HepG2 (cell line): ENCODE results near the gene ACTN1. TPM values are rescaled to one million over a fixed set of nuclear protein-coding genes. Genes with fewer than 3 reads are reported as not detected.

Experiments
- BRD4 ChIP-seq: sonication (generic); formaldehyde crosslinking; IDR thresholded peaks from 2 replicates; pipeline ENCODE4 v1.4.0; 2020; ENCODE audit warnings: missing genetic modification reagents
- CBX5 ChIP-seq: sonication (generic); formaldehyde crosslinking; IDR thresholded peaks from 2 replicates; pipeline ENCODE4 v1.4.0; 2020; ENCODE audit warnings: missing genetic modification reagents, borderline replicate concordance
- JUND ChIP-seq: sonication (generic); formaldehyde crosslinking; IDR thresholded peaks from 2 replicates; pipeline ENCODE4 v1.8.0; 2022; ENCODE audit warnings: mild to moderate bottlenecking, missing genetic modification reagents
- KDM6A ChIP-seq: IDR thresholded peaks from 2 replicates; pipeline ENCODE4 v1.6.1; 2016; ENCODE audit warnings: low read depth
- MIER2 ChIP-seq: IDR thresholded peaks from 2 replicates; pipeline ENCODE4 v1.6.1; 2016; ENCODE audit warnings: missing biosample characterization, missing genetic modification reagents
- NCOA2 ChIP-seq: sonication (generic); formaldehyde crosslinking; IDR thresholded peaks from 2 replicates; pipeline ENCODE4 v1.8.0; 2022; ENCODE audit warnings: inconsistent platforms
- NR2F6 ChIP-seq, 2 experiments: IDR thresholded peaks; 2 replicates each; pipeline ENCODE4 v1.6.1; 2016; ENCODE audit warnings: antibody characterized with exemption in 1 of 2, mild to moderate bottlenecking in 1 of 2
- ONECUT2 ChIP-seq: sonication (generic); formaldehyde crosslinking; IDR thresholded peaks from 2 replicates; pipeline ENCODE4 v1.4.0; 2020; ENCODE audit warnings: missing genetic modification reagents
- PHF8 ChIP-seq: sonication (generic); formaldehyde crosslinking; IDR thresholded peaks from 2 replicates; pipeline ENCODE4 v1.5.0; 2020; ENCODE audit warnings: missing genetic modification reagents
- RARG ChIP-seq: sonication (generic); formaldehyde crosslinking; IDR thresholded peaks from 2 replicates; pipeline ENCODE4 v1.4.0; 2020; ENCODE audit warnings: low read depth, mild to moderate bottlenecking, missing genetic modification reagents
- SIN3A ChIP-seq: IDR thresholded peaks from 2 replicates; pipeline ENCODE4 v1.6.1; 2011; ENCODE audit warnings: low read depth, mild to moderate bottlenecking, control low read depth, low read length, borderline replicate concordance
- YEATS4 ChIP-seq: sonication (generic); formaldehyde crosslinking; IDR thresholded peaks from 2 replicates; pipeline ENCODE4 v1.4.0; 2020; ENCODE audit warnings: missing genetic modification reagents, borderline replicate concordance
- YY1 ChIP-seq: IDR thresholded peaks from 2 replicates; pipeline ENCODE4 v1.6.1; 2011; ENCODE audit warnings: low read length, low read depth, moderate library complexity, mild to moderate bottlenecking; ENCODE audit not compliant: insufficient read depth, insufficient replicate concordance
- ZNF225 ChIP-seq: sonication (generic); formaldehyde crosslinking; IDR thresholded peaks from 2 replicates; pipeline ENCODE4 v1.4.0; 2020; ENCODE audit warnings: mild to moderate bottlenecking, missing genetic modification reagents
- ZNF317 ChIP-seq: sonication (generic); formaldehyde crosslinking; IDR thresholded peaks from 2 replicates; pipeline ENCODE4 v1.5.0; 2020; ENCODE audit warnings: mild to moderate bottlenecking, missing genetic modification reagents
- ZNF451 ChIP-seq: sonication (generic); formaldehyde crosslinking; IDR thresholded peaks from 2 replicates; pipeline ENCODE4 v1.5.0; 2020; ENCODE audit warnings: mild to moderate bottlenecking, missing genetic modification reagents
- ZNF678 ChIP-seq: sonication (generic); formaldehyde crosslinking; IDR thresholded peaks from 2 replicates; pipeline ENCODE4 v1.4.0; 2020; ENCODE audit warnings: mild to moderate bottlenecking, missing genetic modification reagents
- ZNF749 ChIP-seq: sonication (generic); formaldehyde crosslinking; IDR thresholded peaks from 2 replicates; pipeline ENCODE4 v1.8.0; 2022; ENCODE audit warnings: mild to moderate bottlenecking, missing genetic modification reagents, moderate library complexity, borderline replicate concordance
- ZNF766 ChIP-seq: sonication (generic); formaldehyde crosslinking; IDR thresholded peaks from 2 replicates; pipeline ENCODE4 v1.5.0; 2020; ENCODE audit warnings: missing genetic modification reagents, borderline replicate concordance
- ZNF775 ChIP-seq: sonication (generic); formaldehyde crosslinking; IDR thresholded peaks from 2 replicates; pipeline ENCODE4 v1.4.0; 2020; ENCODE audit warnings: missing genetic modification reagents, mild to moderate bottlenecking, moderate library complexity, borderline replicate concordance
- polyA plus RNA-seq, 8 experiments: library from polyadenylated mRNA; depleted of rRNA in 3 of 8; stranded (reverse) in 7 of 8; unstranded in 1 of 8; fragments of >200 nt; fragmentation: Illumina TruSeq in 4 of 8; extraction: Trizol in 4 of 8; gene quantifications; 2 replicates each; pipeline versions ENCODE4 v1.2.1 to v1.2.3, GENCODE V29; 2011 to 2016; ENCODE audit warnings: low read depth in 4 of 8, missing spikeins in 1 of 8, mixed read lengths in 1 of 8; ENCODE audit not compliant: insufficient read depth in 1 of 8
- total RNA-seq, 5 experiments: library from RNA; depleted of rRNA; stranded (reverse); fragments of >200 nt; fragmentation: Illumina TruSeq; extraction: Trizol; gene quantifications; 2 replicates each; pipeline ENCODE4 v1.2.3, GENCODE V29; 2016; ENCODE audit warnings: low read depth in 1 of 5
- TF ChIP-seq, protein P1 (sequence below): sonication (generic); formaldehyde crosslinking; IDR thresholded peaks from 2 replicates; pipeline ENCODE4 v1.9.0; 2022; ENCODE audit warnings: low read depth, missing genetic modification reagents
- TF ChIP-seq, protein P2 (sequence below): sonication (generic); formaldehyde crosslinking; IDR thresholded peaks from 2 replicates; pipeline ENCODE4 v1.8.1; 2023; ENCODE audit warnings: mild to moderate bottlenecking, inconsistent platforms, moderate library complexity, missing genetic modification reagents, borderline replicate concordance
- TF ChIP-seq, protein P3 (sequence below): IDR thresholded peaks from 2 replicates; pipeline ENCODE4 v1.6.1; 2016; ENCODE audit warnings: low read depth
- TF ChIP-seq, protein P4 (sequence below): sonication (generic); formaldehyde crosslinking; IDR thresholded peaks from 2 replicates; pipeline ENCODE4 v1.4.0; 2020; ENCODE audit warnings: missing genetic modification reagents, low read depth, mild to moderate bottlenecking, borderline replicate concordance

Gene ACTN1
- total and polyA plus RNA-seq, 2 of the 13 experiments (the other 11 are each of a cell fraction or from before 2014, with no cell fraction given) = 58.6 to 162 TPM

DNA sequence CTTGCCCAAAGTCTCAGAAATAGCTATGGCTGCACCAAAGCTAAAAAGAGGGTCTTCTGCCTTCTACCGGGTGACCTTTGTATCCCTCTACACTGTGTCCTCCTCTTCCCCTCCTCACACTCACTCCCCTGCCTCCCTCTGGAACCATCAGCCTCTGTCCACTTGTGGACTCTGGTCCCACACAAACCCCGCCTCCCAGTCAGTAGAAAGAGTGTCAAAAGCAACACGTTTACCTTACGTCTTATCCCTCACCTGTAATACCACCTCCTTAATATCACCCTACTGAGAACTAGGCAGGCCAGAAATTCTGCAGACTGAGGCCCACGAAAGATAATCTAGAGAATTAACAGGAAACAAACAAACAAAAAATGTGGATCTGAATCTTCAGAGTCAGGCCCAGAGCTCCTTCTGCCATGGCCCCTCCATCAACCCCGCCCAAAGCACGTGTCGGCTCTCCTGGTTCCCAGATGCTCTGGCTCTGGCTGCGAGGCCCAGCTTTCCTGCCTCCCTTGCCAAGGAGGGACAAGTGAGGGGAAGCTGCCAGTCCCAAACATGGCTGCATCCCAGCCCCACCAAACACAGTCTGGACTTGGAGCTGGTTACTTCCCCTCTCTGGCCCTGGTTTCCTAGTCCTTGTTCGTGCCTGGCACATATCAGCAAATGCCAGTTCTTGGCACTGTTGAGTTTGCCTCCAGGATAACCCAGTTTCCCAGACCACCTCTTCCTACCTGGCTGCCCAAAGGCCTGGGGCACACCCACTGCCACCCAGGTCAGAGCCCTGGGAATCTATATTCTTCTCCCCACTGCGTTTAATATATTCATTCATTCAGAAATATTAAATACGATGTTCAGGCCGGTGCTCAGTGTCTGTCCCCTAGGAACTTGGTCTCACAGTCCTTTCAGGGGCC, 2.7 kb downstream of the ACTN1 start (continued):
- TF ChIP-seq, protein P1, sequence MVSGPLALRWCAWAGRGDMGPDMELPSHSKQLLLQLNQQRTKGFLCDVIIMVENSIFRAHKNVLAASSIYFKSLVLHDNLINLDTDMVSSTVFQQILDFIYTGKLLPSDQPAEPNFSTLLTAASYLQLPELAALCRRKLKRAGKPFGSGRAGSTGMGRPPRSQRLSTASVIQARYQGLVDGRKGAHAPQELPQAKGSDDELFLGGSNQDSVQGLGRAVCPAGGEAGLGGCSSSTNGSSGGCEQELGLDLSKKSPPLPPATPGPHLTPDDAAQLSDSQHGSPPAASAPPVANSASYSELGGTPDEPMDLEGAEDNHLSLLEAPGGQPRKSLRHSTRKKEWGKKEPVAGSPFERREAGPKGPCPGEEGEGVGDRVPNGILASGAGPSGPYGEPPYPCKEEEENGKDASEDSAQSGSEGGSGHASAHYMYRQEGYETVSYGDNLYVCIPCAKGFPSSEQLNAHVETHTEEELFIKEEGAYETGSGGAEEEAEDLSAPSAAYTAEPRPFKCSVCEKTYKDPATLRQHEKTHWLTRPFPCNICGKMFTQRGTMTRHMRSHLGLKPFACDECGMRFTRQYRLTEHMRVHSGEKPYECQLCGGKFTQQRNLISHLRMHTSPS (CRISPR knock-in tag) = 0 out of 2 replicates have a peak, but pooled peaks have one; percentile 49
- TF ChIP-seq ZNF678 (CRISPR knock-in tag) (peak; percentile 79; the same call in 1 of the 2 replicates), SIN3A (no peak), KDM6A (CRISPR knock-in tag) (peak; percentile 53; the same call in 1 of the 2 replicates), NR2F6 (IDR thresholded peaks at IDR 0.05) (peak; percentile 37; the same call in 1 of the 2 replicates), NR2F6 (CRISPR knock-in tag; IDR thresholded peaks at IDR 0.05) (peak; percentile 76), ZNF225 (CRISPR knock-in tag) (0 out of 2 replicates have a peak, but pooled peaks have one; percentile 37), PHF8 (CRISPR knock-in tag) (peak; percentile 21; the same call in 1 of the 2 replicates), CBX5 (CRISPR knock-in tag) (no peak), ZNF749 (0 out of 2 replicates have a peak, but pooled peaks have one; percentile 23), ZNF766 (CRISPR knock-in tag) (0 out of 2 replicates have a peak, but pooled peaks have one; percentile 49), ZNF451 (CRISPR knock-in tag) (peak; percentile 48; the same call in 1 of the 2 replicates), NCOA2 (CRISPR knock-in tag) (peak; percentile 32), RARG (CRISPR knock-in tag) (0 out of 2 replicates have a peak, but pooled peaks have one; percentile 57), JUND (CRISPR knock-in tag) (no peak), ZNF775 (CRISPR knock-in tag) (no peak), YY1 (peak; percentile 42), MIER2 (CRISPR knock-in tag) (0 out of 2 replicates have a peak, but pooled peaks have one; percentile 18), YEATS4 (CRISPR knock-in tag) (peak; percentile 18; the same call in 1 of the 2 replicates), ONECUT2 (CRISPR knock-in tag) (no peak), BRD4 (CRISPR knock-in tag) (0 out of 2 replicates have a peak, but pooled peaks have one; percentile 65), ZNF317 (no peak)
- TF ChIP-seq, protein P2, sequence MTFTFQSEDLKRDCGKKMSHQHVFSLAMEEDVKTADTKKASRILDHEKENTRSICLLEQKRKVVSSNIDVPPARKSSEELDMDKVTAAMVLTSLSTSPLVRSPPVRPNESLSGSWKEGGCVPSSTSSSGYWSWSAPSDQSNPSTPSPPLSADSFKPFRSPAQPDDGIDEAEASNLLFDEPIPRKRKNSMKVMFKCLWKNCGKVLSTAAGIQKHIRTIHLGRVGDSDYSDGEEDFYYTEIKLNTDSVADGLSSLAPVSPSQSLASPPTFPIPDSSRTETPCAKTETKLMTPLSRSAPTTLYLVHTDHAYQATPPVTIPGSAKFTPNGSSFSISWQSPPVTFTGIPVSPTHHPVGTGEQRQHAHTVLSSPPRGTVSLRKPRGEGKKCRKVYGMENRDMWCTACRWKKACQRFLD (CRISPR knock-in tag) = peak; percentile 60; the same call in 1 of the 2 replicates
- TF ChIP-seq, protein P3, sequence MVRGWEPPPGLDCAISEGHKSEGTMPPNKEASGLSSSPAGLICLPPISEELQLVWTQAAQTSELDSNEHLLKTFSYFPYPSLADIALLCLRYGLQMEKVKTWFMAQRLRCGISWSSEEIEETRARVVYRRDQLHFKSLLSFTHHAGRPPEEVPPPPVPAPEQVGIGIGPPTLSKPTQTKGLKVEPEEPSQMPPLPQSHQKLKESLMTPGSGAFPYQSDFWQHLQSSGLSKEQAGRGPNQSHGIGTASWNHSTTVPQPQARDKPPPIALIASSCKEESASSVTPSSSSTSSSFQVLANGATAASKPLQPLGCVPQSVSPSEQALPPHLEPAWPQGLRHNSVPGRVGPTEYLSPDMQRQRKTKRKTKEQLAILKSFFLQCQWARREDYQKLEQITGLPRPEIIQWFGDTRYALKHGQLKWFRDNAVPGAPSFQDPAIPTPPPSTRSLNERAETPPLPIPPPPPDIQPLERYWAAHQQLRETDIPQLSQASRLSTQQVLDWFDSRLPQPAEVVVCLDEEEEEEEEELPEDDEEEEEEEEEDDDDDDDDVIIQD (CRISPR knock-in tag) = no peak
- TF ChIP-seq, protein P4, sequence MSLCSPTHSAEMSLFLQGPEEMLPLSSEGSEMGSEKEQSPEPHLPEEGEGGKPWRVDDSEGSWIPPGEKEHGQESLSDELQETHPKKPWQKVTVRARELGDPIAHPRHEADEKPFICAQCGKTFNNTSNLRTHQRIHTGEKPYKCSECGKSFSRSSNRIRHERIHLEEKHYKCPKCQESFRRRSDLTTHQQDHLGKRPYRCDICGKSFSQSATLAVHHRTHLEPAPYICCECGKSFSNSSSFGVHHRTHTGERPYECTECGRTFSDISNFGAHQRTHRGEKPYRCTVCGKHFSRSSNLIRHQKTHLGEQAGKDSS (CRISPR knock-in tag) = peak; percentile 75; the same call in 1 of the 2 replicates
